Sigmoid colon (tissue), 7 donors: Measurements from ENCODE around the gene NEDD9. TPM values are rescaled to one million over a fixed set of nuclear protein-coding genes. Genes with fewer than 3 reads are reported as not detected.

Experiments used
- DNase-seq: peaks from one replicate; pipeline ENCODE4 v3.0.0-alpha.2; 2019
- H3K27ac ChIP-seq, 4 donors: fragments of 200-600 bp; sonication (generic); one replicate each; pipeline ENCODE4 v1.5.1; 2016 to 2019; ENCODE audit warnings: mild to moderate bottlenecking in 1 of 4
- H3K27me3 ChIP-seq, 3 donors: fragments of 200-600 bp; sonication (generic); one replicate each; pipeline ENCODE4 v1.5.1; 2019; ENCODE audit warnings: mild to moderate bottlenecking in 1 of 3
- H3K36me3 ChIP-seq, 4 donors: fragments of 200-600 bp; sonication (generic); one replicate each; pipeline ENCODE4 v1.5.1; 2016 to 2019
- H3K4me1 ChIP-seq, 4 donors: fragments of 200-600 bp; sonication (generic); one replicate each; pipeline ENCODE4 v1.5.1; 2017 to 2019
- H3K4me3 ChIP-seq, 4 donors: fragments of 200-600 bp; sonication (generic); one replicate each; pipeline ENCODE4 v1.5.1; 2017 to 2019; ENCODE audit warnings: mild to moderate bottlenecking in 2 of 4, moderate library complexity in 1 of 4
- H3K9me3 ChIP-seq, 4 donors: fragments of 200-600 bp in 3 of 4; sonication (generic) in 3 of 4; one replicate each; pipeline versions ENCODE4 v1.5.1 to v1.6.1; 2013 to 2019
- EP300 ChIP-seq, 4 donors: sonication (generic); formaldehyde crosslinking; IDR thresholded peaks; one replicate each; pipeline ENCODE4 v1.6.1; 2017; ENCODE audit warnings: antibody characterized with exemption in 4 of 4
- POLR2A ChIP-seq, 2 donors: fragments of 450-650 bp; IDR thresholded peaks; one replicate each; pipeline ENCODE4 v1.6.1; 2016; ENCODE audit warnings: antibody characterized with exemption in 2 of 2, mild to moderate bottlenecking in 2 of 2, moderate library complexity in 2 of 2
- POLR2AphosphoS5 ChIP-seq, 4 donors: sonication (generic); formaldehyde crosslinking; IDR thresholded peaks; one replicate each; pipeline ENCODE4 v1.6.1; 2017; ENCODE audit warnings: antibody characterized with exemption in 4 of 4
- WGBS, 2 donors: extraction: QIAGEN DNeasy Blood & Tissue Kit; methylation state at CpG; one replicate each; pipeline ENCODE4 v1.1.7; 2013; 5-methylcytosine and 5-hydroxymethylcytosine counted together
- intact Hi-C: fragments of 100-400 bp; cut with DNase I; formaldehyde crosslinking; loops from one replicate; pipeline ENCODE4 v1.15.1; 2023
- polyA plus RNA-seq, 3 donors: library from polyadenylated mRNA; stranded (reverse); fragments of 200-250 nt; gene quantifications; one replicate each; pipeline ENCODE4 v1.2.3, GENCODE V29; 2013
- total RNA-seq, 4 donors: library from RNA; depleted of rRNA; stranded (reverse); fragments of >200 nt; gene quantifications; one replicate each; pipeline ENCODE4 v1.1.0, GENCODE V29; 2016
- TF ChIP-seq, protein P1 (sequence below), 4 experiments: fragments of 450-650 bp in 3 of 4; fragments of 200-600 bp in 1 of 4; IDR thresholded peaks; one replicate each; pipeline ENCODE4 v1.5.1; 2016 to 2019; ENCODE audit warnings: antibody characterized with exemption in 4 of 4, mild to moderate bottlenecking in 3 of 4, moderate library complexity in 2 of 4
- donor health status: healthy with polysubstance abuse.
- donor health status: Bipolar disorder and iron deficiency.
- donor health status: healthy.

Gene NEDD9
- total and polyA plus RNA-seq, 7 donors: 13.8 to 42.5 (median 21.4) TPM

DNA sequence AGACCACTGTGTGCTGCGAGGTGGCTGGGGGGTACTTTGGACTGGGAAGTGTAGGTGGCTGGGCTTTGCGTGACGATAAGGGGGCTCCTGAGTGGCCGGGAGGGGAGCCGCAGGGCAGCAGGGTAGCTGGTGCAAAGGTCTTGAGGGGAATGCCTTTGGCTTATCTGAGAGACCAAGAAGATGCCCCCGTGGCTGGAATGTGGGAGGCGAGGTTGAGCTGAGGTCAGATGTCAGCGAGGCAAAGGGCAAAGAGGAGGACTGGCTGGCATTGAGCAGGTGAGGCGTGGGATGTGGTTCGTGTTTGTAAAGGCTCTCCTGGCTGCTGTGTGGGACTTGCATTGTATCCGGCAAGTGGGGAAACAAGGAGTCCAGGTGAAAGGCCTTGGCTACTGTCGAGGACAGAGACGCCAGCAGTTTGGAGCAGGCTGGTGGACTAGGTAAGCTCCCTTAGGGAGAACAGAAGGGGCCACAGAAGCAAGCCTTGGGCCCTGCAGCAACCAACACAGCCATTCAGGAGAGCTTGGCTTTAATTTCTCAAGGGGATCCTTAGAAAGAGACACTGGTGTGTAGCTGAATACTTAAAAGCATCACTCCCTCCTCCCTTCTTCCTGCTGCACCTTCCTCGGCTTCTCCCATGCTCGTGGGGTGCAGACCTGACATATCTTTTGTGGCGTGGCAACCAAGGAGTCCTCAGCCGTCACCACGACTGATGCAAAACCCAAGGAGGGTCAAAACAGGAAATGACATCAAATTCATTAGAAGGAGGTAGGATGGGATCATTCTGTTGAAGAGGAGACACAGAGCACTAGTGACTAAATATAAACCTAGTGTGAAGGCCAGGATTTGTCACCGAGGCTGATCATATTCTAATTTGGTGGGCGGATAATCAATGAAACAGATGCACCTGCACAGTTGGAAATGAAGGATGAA, 67.5 kb downstream of the NEDD9 start:
- no peaks in the 10 kb centered on the region for H3K9me3 ChIP-seq
- H3K4me3 ChIP-seq: no peak overlapping the region
- TF ChIP-seq POLR2A (IDR thresholded peaks at IDR 0.05) (no peak), EP300 (IDR thresholded peaks at IDR 0.05) (no peak), POLR2AphosphoS5 (IDR thresholded peaks at IDR 0.05) (no peak)
- TF ChIP-seq, protein P1, sequence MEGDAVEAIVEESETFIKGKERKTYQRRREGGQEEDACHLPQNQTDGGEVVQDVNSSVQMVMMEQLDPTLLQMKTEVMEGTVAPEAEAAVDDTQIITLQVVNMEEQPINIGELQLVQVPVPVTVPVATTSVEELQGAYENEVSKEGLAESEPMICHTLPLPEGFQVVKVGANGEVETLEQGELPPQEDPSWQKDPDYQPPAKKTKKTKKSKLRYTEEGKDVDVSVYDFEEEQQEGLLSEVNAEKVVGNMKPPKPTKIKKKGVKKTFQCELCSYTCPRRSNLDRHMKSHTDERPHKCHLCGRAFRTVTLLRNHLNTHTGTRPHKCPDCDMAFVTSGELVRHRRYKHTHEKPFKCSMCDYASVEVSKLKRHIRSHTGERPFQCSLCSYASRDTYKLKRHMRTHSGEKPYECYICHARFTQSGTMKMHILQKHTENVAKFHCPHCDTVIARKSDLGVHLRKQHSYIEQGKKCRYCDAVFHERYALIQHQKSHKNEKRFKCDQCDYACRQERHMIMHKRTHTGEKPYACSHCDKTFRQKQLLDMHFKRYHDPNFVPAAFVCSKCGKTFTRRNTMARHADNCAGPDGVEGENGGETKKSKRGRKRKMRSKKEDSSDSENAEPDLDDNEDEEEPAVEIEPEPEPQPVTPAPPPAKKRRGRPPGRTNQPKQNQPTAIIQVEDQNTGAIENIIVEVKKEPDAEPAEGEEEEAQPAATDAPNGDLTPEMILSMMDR (IDR thresholded peaks at IDR 0.05): no peak
- no peaks in the 10 kb centered on the region for H3K27me3 ChIP-seq
- no peak overlapping the region for H3K27ac ChIP-seq
- intact Hi-C loops: no loop called here
- no peaks in the 10 kb centered on the region for H3K4me1 ChIP-seq
- no peak for DNase-seq
- H3K36me3 ChIP-seq: no peaks in the 10 kb centered on the region
- WGBS, 2 donors: 88 to 89% methylated on average over 20 of the region's 20 CpGs

- Histone ChIP-seq H3K27ac (no peak overlapping the region), H3K4me3 (no peak overlapping the region), H3K27me3 (no peaks in the 10 kb centered on the region), H3K9me3 (no peaks in the 10 kb centered on the region), H3K4me1 (no peaks in the 10 kb centered on the region), H3K36me3 (no peaks in the 10 kb centered on the region)
- intact Hi-C loops: no loop called here
- no peak for TF ChIP-seq POLR2AphosphoS5 (IDR thresholded peaks at IDR 0.05)
- TF ChIP-seq, protein P1 (IDR thresholded peaks at IDR 0.05): no peak
- no peak for TF ChIP-seq POLR2A (IDR thresholded peaks at IDR 0.05)
- no peak for TF ChIP-seq EP300 (IDR thresholded peaks at IDR 0.05)
- no peak for DNase-seq
- 79 to 89% methylated on average over 2 of the region's 2 CpGs for WGBS, 2 donors
Measured at GRCh38 chr6:11163932-11164331, 68.5 kb downstream of the NEDD9 start.

GRCh38 chr6:11162262-11162661, 70.2 kb downstream of the NEDD9 start:
- intact Hi-C loops: no loop called here
- Histone ChIP-seq H3K4me3 (no peak overlapping the region), H3K27me3 (no peaks in the 10 kb centered on the region), H3K27ac (no peak overlapping the region), H3K4me1 (no peaks in the 10 kb centered on the region), H3K36me3 (no peaks in the 10 kb centered on the region), H3K9me3 (no peaks in the 10 kb centered on the region)
- WGBS, 2 donors: 93 to 97% methylated on average over 3 of the region's 3 CpGs
- TF ChIP-seq POLR2A (IDR thresholded peaks at IDR 0.05) (no peak), POLR2AphosphoS5 (IDR thresholded peaks at IDR 0.05) (no peak), EP300 (IDR thresholded peaks at IDR 0.05) (no peak)
- TF ChIP-seq, protein P1 (IDR thresholded peaks at IDR 0.05): no peak
- DNase-seq: no peak

GRCh38 chr6:11161031-11161956, 71.2 kb downstream of the NEDD9 start:
- DNase-seq: no peak
- TF ChIP-seq POLR2A (IDR thresholded peaks at IDR 0.05): no peak
- TF ChIP-seq, protein P1 (IDR thresholded peaks at IDR 0.05): no peak
- TF ChIP-seq EP300 (IDR thresholded peaks at IDR 0.05): no peak
- peak in 1 of 4 donors; percentile 7 for TF ChIP-seq POLR2AphosphoS5 (IDR thresholded peaks at IDR 0.05)
- H3K4me1 ChIP-seq: no peaks in the 10 kb centered on the region
- H3K27ac ChIP-seq: no peak overlapping the region
- no peaks in the 10 kb centered on the region for H3K36me3 ChIP-seq
- intact Hi-C loops: no loop called here
- H3K9me3 ChIP-seq: no peaks in the 10 kb centered on the region
- H3K27me3 ChIP-seq: no peaks in the 10 kb centered on the region
- H3K4me3 ChIP-seq: no peak overlapping the region
- WGBS, 2 donors: 68 to 89% methylated on average over 9 of the region's 9 CpGs
